K562 (cell line): Measurements from ENCODE around the gene FSTL4. TPM values are rescaled to one million over a fixed set of nuclear protein-coding genes. Genes with fewer than 3 reads are reported as not detected.

Experiments
- ATAC-seq: fragments of 200-7000 bp; cut with Tn5 transposase; 3 replicates; pipeline ENCODE4 v1.9.1; 2020; ENCODE audit warnings: moderate library complexity
- BruUV-seq: library from RNA; stranded (reverse); fragments of 400-500 nt; replicated peaks from 2 replicates; lab custom pipeline; 2021; lab: Mats Ljungman, UMichigan
- CTCF ChIA-PET: fragments of 300-600 bp; formaldehyde crosslinking; extraction: SDS; loops from one replicate; lab custom pipeline; 2021; ENCODE audit warnings: low intra/inter-chr PET ratio; lab: Yijun Ruan, JAX
- POLR2A ChIA-PET: fragments of 300-600, 350-650 bp; sonication (Branson Sonifier 250); formaldehyde crosslinking; extraction: SDS; loops from one replicate; lab custom pipeline; 2021; ENCODE audit warnings: antibody characterized with exemption, inconsistent platforms; lab: Yijun Ruan, JAX
- DNase-seq, 4 experiments: peaks; one replicate each; pipeline versions ENCODE4 v3.0.0 to v3.0.0-alpha.2; 2011 to 2018; ENCODE audit warnings: low spot score in 3 of 4, mixed read lengths in 3 of 4; ENCODE audit errors: extremely low read depth in 1 of 4
- FAIRE-seq: peaks from 2 replicates; lab custom pipeline; 2011; peaks lifted over from hg19 to GRCh38; lab: Jason Lieb, UNC
- H2AFZ ChIP-seq: 2 replicates; pipeline ENCODE4 v1.6.0; 2011; ENCODE audit warnings: low read depth, low read length, control low read depth, inconsistent platforms
- H3K27ac ChIP-seq: fragments of 200-600 bp; 3 replicates; pipeline ENCODE4 v1.8.0; 2011; ENCODE audit warnings: low read depth, mild to moderate bottlenecking, control low read depth, inconsistent platforms, low read length, moderate library complexity, mixed read lengths; ENCODE audit errors: extremely low read depth
- H3K27me3 ChIP-seq, 2 experiments: fragments of 300-600 bp in 1 of 2; 2 replicates in 1 of 2; 3 replicates in 1 of 2; pipeline versions ENCODE4 v1.6.0 to v1.8.0; 2011; ENCODE audit warnings: inconsistent platforms in 2 of 2, low read length in 2 of 2, mild to moderate bottlenecking in 1 of 2, mixed read lengths in 1 of 2, moderate library complexity in 1 of 2; ENCODE audit not compliant: control insufficient read depth in 2 of 2, insufficient read depth in 2 of 2
- H3K36me3 ChIP-seq: fragments of 300-600 bp; 3 replicates; pipeline ENCODE4 v1.8.0; 2011; ENCODE audit warnings: mild to moderate bottlenecking, low read length, inconsistent platforms; ENCODE audit not compliant: control insufficient read depth, insufficient read depth
- H3K4me1 ChIP-seq, 2 experiments: fragments of 200-600 bp in 1 of 2; replicated peaks in 1 of 2; 2 replicates in 1 of 2; 3 replicates in 1 of 2; pipeline versions ENCODE4 v1.5.1 to v1.8.0; 2011; ENCODE audit warnings: inconsistent platforms in 2 of 2, low read length in 2 of 2, mild to moderate bottlenecking in 1 of 2, mixed read lengths in 1 of 2, moderate library complexity in 1 of 2; ENCODE audit not compliant: control insufficient read depth in 2 of 2, insufficient read depth in 2 of 2
- H3K4me2 ChIP-seq: 2 replicates; pipeline ENCODE4 v1.6.1; 2011; ENCODE audit warnings: low read length, control low read depth, inconsistent platforms, mixed read lengths; ENCODE audit not compliant: insufficient read depth
- H3K4me3 ChIP-seq: fragments of 200-600 bp; sonication (generic), shearing (Covaris generic); 2 replicates; pipeline ENCODE4 v1.5.1; 2016; ENCODE audit warnings: control low read depth, inconsistent platforms
- H3K79me2 ChIP-seq: fragments of 200-600 bp; 3 replicates; pipeline ENCODE4 v1.8.0; 2011; ENCODE audit warnings: low read length, inconsistent platforms; ENCODE audit not compliant: control insufficient read depth, insufficient read depth
- H3K9ac ChIP-seq, 2 experiments: 2 replicates each; pipeline versions ENCODE4 v1.6.0 to v1.6.1; 2011; ENCODE audit warnings: low read depth in 2 of 2, low read length in 2 of 2, control low read depth in 1 of 2, inconsistent platforms in 1 of 2, mild to moderate bottlenecking in 1 of 2, mixed read lengths in 1 of 2; ENCODE audit not compliant: insufficient read depth in 1 of 2
- H3K9me1 ChIP-seq: one replicate; pipeline ENCODE4 v1.6.0; 2011; ENCODE audit warnings: inconsistent platforms, mild to moderate bottlenecking, low read length, moderate library complexity; ENCODE audit not compliant: control insufficient read depth, insufficient read depth
- H3K9me3 ChIP-seq: replicated peaks from 2 replicates; pipeline ENCODE4 v1.5.1; 2011; ENCODE audit warnings: low read depth, low read length, inconsistent platforms; ENCODE audit not compliant: control insufficient read depth, insufficient read depth
- H4K20me1 ChIP-seq: replicated peaks from 2 replicates; pipeline ENCODE4 v1.6.1; 2011; ENCODE audit warnings: low read length, inconsistent platforms, mixed read lengths; ENCODE audit not compliant: control insufficient read depth, insufficient read depth
- CTCF ChIP-seq, 3 experiments: IDR thresholded peaks in 2 of 3; conservative IDR thresholded peaks in 1 of 3; 2 replicates each; pipeline ENCODE4 v1.5.1; 2011 to 2012; ENCODE audit warnings: low read length in 3 of 3, mild to moderate bottlenecking in 3 of 3, control low read depth in 2 of 3, improper control_type of control experiment in 1 of 3, inconsistent platforms in 1 of 3, low read depth in 1 of 3, mixed read lengths in 1 of 3, moderate library complexity in 1 of 3; ENCODE audit not compliant: insufficient read depth in 2 of 3
- MEF2A ChIP-seq: IDR thresholded peaks from 2 replicates; pipeline ENCODE4 v1.6.1; 2011; ENCODE audit warnings: low read depth, mild to moderate bottlenecking, low read length, moderate library complexity; ENCODE audit not compliant: control insufficient read depth
- MEF2D ChIP-seq: conservative IDR thresholded peaks from 2 replicates; pipeline ENCODE4 v1.6.1; 2016; ENCODE audit warnings: low read depth, missing genetic modification characterization, missing compliant biosample characterization
- POU5F1 ChIP-seq: fragments of 150-350 bp; IDR thresholded peaks from 2 replicates; pipeline ENCODE4 v1.6.1; 2014; ENCODE audit warnings: borderline replicate concordance, low read length, low read depth, mild to moderate bottlenecking; ENCODE audit not compliant: partially characterized antibody
- ZNF316 ChIP-seq: fragments of 450-650 bp; IDR thresholded peaks from 2 replicates; pipeline ENCODE4 v1.6.1; 2016
- ZNF407 ChIP-seq: fragments of 450-650 bp; IDR thresholded peaks from 2 replicates; pipeline ENCODE4 v1.6.1; 2016; ENCODE audit warnings: low read depth
- WGBS: fragments of 100-300 bp; shearing (Covaris generic); methylation state at CpG from one replicate; pipeline ENCODE4 v1.1.6; 2016; ENCODE audit warnings: low coverage, mixed read lengths; ENCODE audit not compliant: insufficient coverage; ENCODE audit errors: missing lambda C conversion rate; 5-methylcytosine and 5-hydroxymethylcytosine counted together
- in situ Hi-C: fragments of 300-500 bp; cut with MboI; formaldehyde crosslinking; loops from 4 replicates; pipeline ENCODE4 v1.15.0; 2018; ENCODE audit warnings: inconsistent platforms, mixed read lengths
- intact Hi-C: fragments of 100-400 bp; cut with micrococcal nuclease; formaldehyde crosslinking; loops from 2 replicates; pipeline ENCODE4 v1.14.2; 2022
- polyA plus RNA-seq, 8 experiments: library from polyadenylated mRNA; depleted of rRNA in 4 of 8; stranded (reverse) in 5 of 8; unstranded in 3 of 8; fragments of >200 nt; fragmentation: Nextera tagmentation in 2 of 8; fragmentation: Illumina TruSeq in 1 of 8; extraction: Ambion mirVana in 2 of 8; extraction: Trizol in 1 of 8; gene quantifications; 2 replicates each; pipeline versions ENCODE4 v1.2.1 to v1.2.3, GENCODE V29; 2011 to 2014; ENCODE audit warnings: inconsistent platforms in 1 of 8, missing spikeins in 1 of 8
- total RNA-seq, 7 experiments: library from RNA; depleted of rRNA in 6 of 7; stranded (reverse); fragments of >200 nt in 6 of 7; fragmentation: Illumina TruSeq in 2 of 7; extraction: Trizol in 2 of 7; gene quantifications; 2 replicates each; pipeline versions ENCODE4 v1.2.1 to v1.2.3, GENCODE V29; 2011 to 2021; ENCODE audit warnings: low replicate concordance in 1 of 7
- TF ChIP-seq, protein P1 (sequence below): sonication (generic); formaldehyde crosslinking; IDR thresholded peaks from 2 replicates; pipeline ENCODE4 v1.8.1; 2023; ENCODE audit warnings: mild to moderate bottlenecking, missing genetic modification reagents

The FSTL4 gene
- total and polyA plus RNA-seq, 9 of the 15 experiments (the other 6 are each of a cell fraction or from before 2014, with no cell fraction given) = 0.08 to 0.18 (median 0.10) TPM; not detected in 5

DNA sequence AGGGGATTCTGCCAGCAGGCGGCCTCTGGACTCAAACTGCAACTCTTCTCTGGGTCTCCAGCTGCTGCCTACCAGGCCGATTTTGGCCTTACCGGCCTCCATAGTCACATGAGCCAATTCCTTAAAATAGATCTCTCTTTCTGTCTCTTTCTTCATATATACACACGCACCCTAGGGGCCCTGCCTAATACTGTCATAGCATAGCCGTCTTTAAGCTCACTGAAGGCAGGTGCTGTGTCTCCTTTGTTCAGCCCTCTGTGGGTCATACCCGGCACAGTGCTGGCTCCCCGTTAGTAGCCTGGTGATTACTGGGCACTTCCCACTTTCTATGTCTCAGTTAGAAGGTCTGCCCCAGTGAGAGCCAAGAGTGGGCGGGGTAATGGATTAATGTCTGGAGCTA lies 419.6 kb downstream of the FSTL4 start:
- no peak for FAIRE-seq

More for the DNA sequence above, 419.6 kb downstream of the FSTL4 start:
- no peaks in the 10 kb centered on the region for H3K9me1 ChIP-seq
- no peaks in the 10 kb centered on the region for H3K79me2 ChIP-seq
- DNase-seq (no peak), ATAC-seq (peak; percentile 38; the same call in 2 of the 3 replicates)
- H4K20me1 ChIP-seq = no peaks in the 10 kb centered on the region
- no peak overlapping the region for H3K4me3 ChIP-seq
- no peak overlapping the region for H3K27ac ChIP-seq
- ChIA-PET CTCF (no interaction called here), POLR2A (interaction anchor here (0.6 to 1.5 kb wide), 3 partner anchors 11 to 1180 kb away, joined by 3 to 7 read pairs (median 3); no protein-coding TSS in a partner anchor)
- intact Hi-C loops (no loop called here), in situ Hi-C loops (no loop called here)
- H3K4me1 ChIP-seq = no peaks in the 10 kb centered on the region
- H3K27me3 ChIP-seq = peaks cover 28 to 48% of the 10 kb centered on the region in 2 experiments; a peak in 4 of 5 replicates
- no TSS peak for BruUV-seq
- no peaks in the 10 kb centered on the region for H3K36me3 ChIP-seq
- H3K9me3 ChIP-seq = no peaks in the 10 kb centered on the region
- 5% methylated on average over 8 of the region's 8 CpGs for WGBS
- H3K4me2 ChIP-seq = no peak overlapping the region
- H3K9ac ChIP-seq = no peak overlapping the region
- peak; percentile 9; the same call in 1 of the 2 replicates for TF ChIP-seq ZNF316
- TF ChIP-seq POU5F1 = no peak
- peak; percentile 82 for TF ChIP-seq ZNF407
- TF ChIP-seq, protein P1, sequence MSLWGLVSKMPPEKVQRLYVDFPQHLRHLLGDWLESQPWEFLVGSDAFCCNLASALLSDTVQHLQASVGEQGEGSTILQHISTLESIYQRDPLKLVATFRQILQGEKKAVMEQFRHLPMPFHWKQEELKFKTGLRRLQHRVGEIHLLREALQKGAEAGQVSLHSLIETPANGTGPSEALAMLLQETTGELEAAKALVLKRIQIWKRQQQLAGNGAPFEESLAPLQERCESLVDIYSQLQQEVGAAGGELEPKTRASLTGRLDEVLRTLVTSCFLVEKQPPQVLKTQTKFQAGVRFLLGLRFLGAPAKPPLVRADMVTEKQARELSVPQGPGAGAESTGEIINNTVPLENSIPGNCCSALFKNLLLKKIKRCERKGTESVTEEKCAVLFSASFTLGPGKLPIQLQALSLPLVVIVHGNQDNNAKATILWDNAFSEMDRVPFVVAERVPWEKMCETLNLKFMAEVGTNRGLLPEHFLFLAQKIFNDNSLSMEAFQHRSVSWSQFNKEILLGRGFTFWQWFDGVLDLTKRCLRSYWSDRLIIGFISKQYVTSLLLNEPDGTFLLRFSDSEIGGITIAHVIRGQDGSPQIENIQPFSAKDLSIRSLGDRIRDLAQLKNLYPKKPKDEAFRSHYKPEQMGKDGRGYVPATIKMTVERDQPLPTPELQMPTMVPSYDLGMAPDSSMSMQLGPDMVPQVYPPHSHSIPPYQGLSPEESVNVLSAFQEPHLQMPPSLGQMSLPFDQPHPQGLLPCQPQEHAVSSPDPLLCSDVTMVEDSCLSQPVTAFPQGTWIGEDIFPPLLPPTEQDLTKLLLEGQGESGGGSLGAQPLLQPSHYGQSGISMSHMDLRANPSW (CRISPR knock-in tag) = no peak
- TF ChIP-seq MEF2A = peak; percentile 32; the same call in 1 of the 2 replicates
- 0 out of 6 replicates have a peak, but pooled peaks of 1 of the 3 experiments have one; percentile 3 for TF ChIP-seq CTCF (IDR thresholded peaks at IDR 0.05 in 2 of 3, conservative IDR thresholded peaks at IDR 0.05 in 1 of 3; ENCODE audit: insufficient read depth in 2 of 3, low read depth in 1 of 3, low read length in 3 of 3)
- TF ChIP-seq MEF2D (tag) = 0 out of 2 replicates have a peak, but pooled peaks have one; percentile 56
- H2AFZ ChIP-seq = no peak overlapping the region
